ENCODE measurements around the gene SLC2A14.

DNA sequence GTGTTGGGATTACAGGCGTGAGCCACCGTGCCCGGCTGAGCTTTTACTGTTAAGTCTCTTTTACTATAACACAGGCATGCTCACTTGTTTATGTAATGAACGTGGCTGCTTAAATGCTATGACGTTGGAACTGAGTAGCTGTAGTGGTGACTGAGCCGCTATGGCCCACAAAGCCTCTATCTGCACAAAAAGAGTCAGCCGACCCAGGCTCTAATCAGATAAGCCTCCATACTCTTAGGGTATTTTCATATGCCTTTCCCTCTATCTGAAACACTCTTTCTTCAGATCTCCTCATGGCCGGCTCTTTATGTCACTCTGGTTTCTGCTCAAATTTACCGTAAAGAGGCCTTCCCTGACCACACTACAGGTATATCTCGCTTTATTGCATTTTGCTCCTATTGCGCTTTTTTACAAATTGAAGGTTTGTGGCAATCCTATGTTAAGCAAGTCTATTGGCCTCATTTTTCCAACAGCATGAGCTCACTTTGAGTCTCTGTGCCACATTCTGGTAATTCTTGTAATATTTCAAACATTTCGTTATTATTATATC is 8.0 kb downstream of the SLC2A14 start:
- TF ChIP-seq, protein P1, sequence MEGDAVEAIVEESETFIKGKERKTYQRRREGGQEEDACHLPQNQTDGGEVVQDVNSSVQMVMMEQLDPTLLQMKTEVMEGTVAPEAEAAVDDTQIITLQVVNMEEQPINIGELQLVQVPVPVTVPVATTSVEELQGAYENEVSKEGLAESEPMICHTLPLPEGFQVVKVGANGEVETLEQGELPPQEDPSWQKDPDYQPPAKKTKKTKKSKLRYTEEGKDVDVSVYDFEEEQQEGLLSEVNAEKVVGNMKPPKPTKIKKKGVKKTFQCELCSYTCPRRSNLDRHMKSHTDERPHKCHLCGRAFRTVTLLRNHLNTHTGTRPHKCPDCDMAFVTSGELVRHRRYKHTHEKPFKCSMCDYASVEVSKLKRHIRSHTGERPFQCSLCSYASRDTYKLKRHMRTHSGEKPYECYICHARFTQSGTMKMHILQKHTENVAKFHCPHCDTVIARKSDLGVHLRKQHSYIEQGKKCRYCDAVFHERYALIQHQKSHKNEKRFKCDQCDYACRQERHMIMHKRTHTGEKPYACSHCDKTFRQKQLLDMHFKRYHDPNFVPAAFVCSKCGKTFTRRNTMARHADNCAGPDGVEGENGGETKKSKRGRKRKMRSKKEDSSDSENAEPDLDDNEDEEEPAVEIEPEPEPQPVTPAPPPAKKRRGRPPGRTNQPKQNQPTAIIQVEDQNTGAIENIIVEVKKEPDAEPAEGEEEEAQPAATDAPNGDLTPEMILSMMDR (conservative IDR thresholded peaks at IDR 0.05) = no peak
- no peak for TF ChIP-seq EZH2 (IDR thresholded peaks at IDR 0.05; ENCODE audit: low read depth)

Data from PC-9 (cell line).